Measurements from ENCODE around the gene SLC22A23. TPM values are rescaled to one million over a fixed set of nuclear protein-coding genes. Genes with fewer than 3 reads are reported as not detected.

Gene SLC22A23
- total RNA-seq (10 to 100 TPM in 3 of 9 donors, 1 to 10 TPM in 6; 2.6 to 18.5 (median 7.0) TPM), polyA plus RNA-seq (1 to 10 TPM; 2.3 to 2.7 (median 2.5) TPM)
- long read RNA-seq, donor 1, full-length matches to known transcripts, result 1 of 1 reads
- long read RNA-seq, donor 1, partial matches to known transcripts, result 0 of 1 reads
- long read RNA-seq, donor 1, other reads (novel, unspliced or antisense), result 0 of 1 reads
- long read RNA-seq, donor 2, full-length matches to known transcripts, result 1 of 1 reads
- long read RNA-seq, donor 2, partial matches to known transcripts, result 0 of 1 reads
- long read RNA-seq, donor 2, other reads (novel, unspliced or antisense), result 0 of 1 reads
- long read RNA-seq, donor 3, result 0 reads
- long read RNA-seq, donor 4, partial matches to known transcripts, result 0 of 2 reads
- long read RNA-seq, donor 4, other reads (novel, unspliced or antisense), result 2 of 2 reads
- long read RNA-seq, donor 5, full-length matches to known transcripts, result 11 of 13 reads
- long read RNA-seq, donor 5, partial matches to known transcripts, result 1 of 13 reads
- long read RNA-seq, donor 5, other reads (novel, unspliced or antisense), result 1 of 13 reads
- long read RNA-seq, donor 6, partial matches to known transcripts, result 1 of 4 reads
- long read RNA-seq, donor 6, other reads (novel, unspliced or antisense), result 3 of 4 reads
- long read RNA-seq, donor 7, result 0 reads
- long read RNA-seq, donor 8, partial matches to known transcripts, result 0 of 1 reads
- long read RNA-seq, donor 8, other reads (novel, unspliced or antisense), result 0 of 1 reads
- long read RNA-seq, donor 9, result 0 reads
- long read RNA-seq, donor 10, full-length matches to known transcripts, result 2 of 2 reads
- long read RNA-seq, donor 10, partial matches to known transcripts, result 0 of 2 reads
- long read RNA-seq, donor 10, other reads (novel, unspliced or antisense), result 0 of 2 reads

GRCh38 chr6:3456898-3457709, at the start of gene SLC22A23:
TSS of gene SLC22A23 (minus strand) at chr6:3457050. CDS start at chr6:3456559, 491 bp downstream.
- H3K4me1 ChIP-seq (replicated peaks in 1 of 2), result peaks cover 14 to 24% of the 10 kb centered on the region in 2 donors
- peak; percentile 63 to 84 (median 71) for DNase-seq
- no peaks in the 10 kb centered on the region for H3K36me3 ChIP-seq (replicated peaks in 1 of 2)
- intact Hi-C loops (cut with DNase I), result loop anchor here (5.0 kb wide), 2 partner anchors 175 to 180 kb away; no protein-coding TSS in a partner anchor
- no peaks in the 10 kb centered on the region for H3K27me3 ChIP-seq
- peak within 1 kb of the TSS in 2 of 5 donors; percentile 32 to 52 for H3K27ac ChIP-seq
- TF ChIP-seq POLR2A (IDR thresholded peaks at IDR 0.05), result peak in 1 of 2 donors; percentile 33
- TF ChIP-seq CTCF (IDR thresholded peaks at IDR 0.05), result peak; percentile 19 to 75 (median 52)
- H3K9me3 ChIP-seq (replicated peaks in 1 of 3), result no peaks in the 10 kb centered on the region
- peak within 1 kb of the TSS in 3 of 4 donors; percentile 22 to 64 (median 54) for H3K4me3 ChIP-seq
- 0 to 2% (median 0%) methylated on average over 5 to 89 of the region's 97 CpGs for WGBS, 4 donors

- Histone ChIP-seq H3K27ac (no peak overlapping the region), H3K27me3 (no peaks in the 10 kb centered on the region), H3K4me3 (no peak overlapping the region), H3K9me3 (replicated peaks in 1 of 3) (no peaks in the 10 kb centered on the region), H3K4me1 (replicated peaks in 1 of 2) (peaks cover 0 to 4% of the 10 kb centered on the region in 2 donors), H3K36me3 (replicated peaks in 1 of 2) (no peaks in the 10 kb centered on the region)
- intact Hi-C loops (cut with DNase I), result no loop called here
- 48 to 56% (median 51%) methylated on average over 4 of the region's 4 CpGs for WGBS, 4 donors
- TF ChIP-seq POLR2A (IDR thresholded peaks at IDR 0.05) (no peak), CTCF (IDR thresholded peaks at IDR 0.05) (no peak)
- no peak for DNase-seq
Observed at GRCh38 chr6:3506200-3506599, 49.4 kb upstream of the SLC22A23 start.

GRCh38 chr6:3504938-3505805, 48.3 kb upstream of the SLC22A23 start:
- no peak overlapping the region for H3K27ac ChIP-seq
- H3K4me3 ChIP-seq, result no peak overlapping the region
- TF ChIP-seq CTCF (IDR thresholded peaks at IDR 0.05) (no peak), POLR2A (IDR thresholded peaks at IDR 0.05) (no peak)
- no peaks in the 10 kb centered on the region for H3K27me3 ChIP-seq
- WGBS, 4 donors, result 80 to 84% (median 83%) methylated on average over 9 to 13 of the region's 13 CpGs
- no peaks in the 10 kb centered on the region for H3K36me3 ChIP-seq (replicated peaks in 1 of 2)
- intact Hi-C loops (cut with DNase I), result no loop called here
- no peaks in the 10 kb centered on the region for H3K9me3 ChIP-seq (replicated peaks in 1 of 3)
- H3K4me1 ChIP-seq (replicated peaks in 1 of 2), result peaks cover 0 to 4% of the 10 kb centered on the region in 2 donors
- DNase-seq, result no peak

Data from adrenal gland (tissue), 19 donors.